NCI-H1436 treated with DMSO at 0.1 percent for 48 hours (cell line): ENCODE results near the gene SLC51A.
"Not testable (repeated sequence)": the region's sequence is repeated elsewhere in the genome, so short reads cannot be mapped to it uniquely, and the experiment has no call there.

Source experiments
- DNase-seq: peaks from one replicate; lab custom pipeline; 2025; lab: John Stamatoyannopoulos, UW

SLC51A gene

DNA sequence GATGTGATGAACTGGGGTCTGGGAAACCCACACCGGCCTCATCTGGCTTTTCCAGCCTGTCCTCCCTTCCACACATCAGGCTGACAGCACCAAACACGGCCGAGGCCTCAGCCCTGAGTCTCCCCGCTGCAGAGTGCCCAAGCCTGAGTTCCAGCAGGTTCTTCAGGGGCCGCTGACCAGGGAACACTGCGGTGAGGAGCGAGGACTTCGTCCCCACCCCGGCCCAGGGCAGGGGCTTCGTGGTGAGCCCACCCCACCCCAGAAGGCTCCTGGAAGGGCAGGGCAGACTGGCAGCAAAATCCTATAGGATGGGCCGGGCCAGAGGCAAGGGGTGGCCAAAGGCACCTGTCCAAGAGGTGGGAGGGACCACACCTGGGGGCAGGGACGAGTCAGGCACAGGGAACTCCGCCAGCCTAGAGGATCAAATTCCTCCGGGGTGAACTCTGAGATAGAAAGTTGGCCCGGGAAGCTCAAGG is at the start of gene SLC51A:
TSS of gene SLC51A (plus strand) at position 446 of the 476 bp plus-strand sequence. CDS start 179 bp downstream, outside the sequence.
- DNase-seq: no peak

GRCh38 chr3:196166741-196167140 is 49.6 kb upstream of the SLC51A start:
- DNase-seq: no peak

DNA sequence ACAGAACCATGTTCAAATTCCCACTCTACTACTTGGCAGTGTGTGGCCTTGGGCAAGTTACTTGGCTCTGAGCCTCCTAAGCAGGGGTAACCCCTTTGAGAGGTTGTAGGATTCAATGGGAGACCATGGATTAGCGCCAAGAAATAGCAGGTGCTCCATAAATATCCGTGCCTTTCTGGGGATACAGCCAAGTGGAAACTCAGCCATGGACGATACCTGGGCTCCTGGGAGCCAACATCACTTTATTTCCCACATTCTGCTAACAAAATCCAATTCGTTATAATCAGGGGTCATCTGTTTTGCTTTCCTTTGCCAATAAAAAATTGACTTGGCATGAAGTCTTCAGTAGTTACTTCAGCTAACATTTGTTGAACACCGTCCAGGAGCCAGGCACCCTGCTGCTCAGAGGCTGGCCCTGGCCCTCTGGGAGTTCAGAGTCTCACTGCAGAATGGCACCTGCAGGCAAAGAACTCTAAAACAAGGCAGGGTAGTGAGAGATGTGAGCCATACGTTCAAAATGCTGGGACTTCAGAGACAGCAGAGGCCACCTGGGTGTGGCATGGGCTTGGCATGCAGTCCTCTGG is 47.4 kb upstream of the SLC51A start:
- no peak for DNase-seq

DNA sequence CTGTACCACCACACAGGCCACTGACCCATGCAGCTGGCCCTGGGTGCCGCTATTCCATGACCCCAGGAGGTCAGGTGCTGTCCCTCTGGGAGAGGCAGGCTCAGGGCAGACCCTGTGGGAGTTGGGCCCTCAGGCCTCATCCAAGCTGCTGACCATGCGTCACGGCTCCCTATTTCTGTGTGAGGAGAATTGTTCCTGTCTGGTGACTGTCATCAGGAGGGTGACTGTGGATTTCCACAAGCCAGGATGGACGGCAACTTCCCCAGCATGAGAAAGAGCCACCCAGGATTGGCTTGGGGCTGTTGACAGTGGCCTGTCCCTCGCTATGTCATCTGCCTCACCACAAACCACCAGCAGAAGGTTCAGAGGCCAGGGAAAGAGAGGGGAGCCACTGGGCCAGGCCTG is 46.5 kb upstream of the SLC51A start:
- no peak for DNase-seq

DNA sequence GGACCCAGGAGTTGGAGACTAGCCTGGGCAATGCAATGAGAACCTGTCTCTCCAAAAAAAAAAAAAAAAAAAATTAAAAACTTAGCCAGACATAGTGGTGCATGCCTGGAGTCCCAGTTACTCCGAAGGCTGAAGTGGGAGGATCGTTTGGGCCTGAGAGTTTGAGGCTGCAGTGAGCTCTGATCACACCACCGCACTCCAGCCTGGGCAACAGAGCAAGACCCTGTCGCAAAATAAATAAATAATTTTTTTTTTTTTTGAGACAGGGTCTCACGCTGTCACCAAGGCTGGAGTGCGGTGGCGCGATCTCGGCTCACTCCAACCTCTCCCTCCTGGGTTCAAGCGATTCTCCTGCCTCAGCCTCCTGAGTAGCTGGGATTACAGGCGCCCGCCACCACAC is 46.0 kb upstream of the SLC51A start:
- not testable (repeated sequence) for DNase-seq

- DNase-seq: no peak
Observed at GRCh38 chr3:196174652-196175051, 41.7 kb upstream of the SLC51A start.

DNA sequence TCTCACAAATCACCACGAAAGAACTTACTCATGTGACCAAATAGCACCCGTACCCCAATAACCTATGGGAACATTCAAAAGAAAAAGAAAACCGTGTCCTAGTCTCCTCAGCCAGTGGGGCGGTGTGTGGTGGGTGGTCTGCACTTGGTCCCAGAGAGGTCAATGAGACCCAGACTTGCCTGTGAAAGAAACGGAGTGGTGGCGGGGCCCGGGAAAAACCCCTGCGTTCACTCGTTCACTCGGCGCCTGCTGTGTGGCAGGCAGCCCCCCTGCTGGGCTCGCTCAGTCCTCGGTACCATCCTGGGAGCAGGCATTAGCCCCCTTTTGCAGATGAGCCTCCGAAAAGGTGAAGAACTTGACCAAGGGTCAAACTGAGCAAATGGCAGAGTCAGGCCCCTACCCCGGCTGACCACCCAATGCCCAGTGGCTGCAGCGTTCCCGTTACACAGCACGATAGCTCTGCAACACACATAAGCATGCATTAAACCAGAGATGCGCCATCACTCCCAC is 41.2 kb upstream of the SLC51A start:
- no peak for DNase-seq

- DNase-seq: no peak
Observed at GRCh38 chr3:196175722-196176121, 40.6 kb upstream of the SLC51A start.

- no peak for DNase-seq
Observed at GRCh38 chr3:196177567-196177966, 38.8 kb upstream of the SLC51A start.

GRCh38 chr3:196177967-196178366 is 38.4 kb upstream of the SLC51A start:
- no peak for DNase-seq

DNA sequence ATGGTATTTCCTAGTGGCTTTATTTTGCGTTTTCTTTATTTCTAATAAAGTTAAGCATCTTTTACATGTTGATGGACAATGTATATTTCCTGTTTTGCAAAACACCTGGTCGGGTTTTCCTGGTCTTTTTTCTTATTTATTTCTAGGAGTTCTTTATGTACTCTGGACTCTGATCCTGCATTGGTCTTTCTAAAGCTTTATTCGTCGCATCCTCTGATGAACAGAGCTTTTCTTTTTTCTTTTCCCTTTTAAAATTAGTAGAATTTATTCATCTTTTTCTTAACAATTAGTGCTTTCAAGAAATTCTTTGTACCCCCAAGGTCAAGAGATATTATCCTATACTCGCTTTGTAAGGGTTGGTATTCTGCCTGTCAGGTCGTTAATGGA is 37.3 kb upstream of the SLC51A start:
- DNase-seq: no peak

GRCh38 chr3:196179380-196180308 is 36.7 kb upstream of the SLC51A start:
- peak; percentile 97 for DNase-seq

- no peak for DNase-seq
Observed at GRCh38 chr3:196180346-196180745, 36.0 kb upstream of the SLC51A start.

DNA sequence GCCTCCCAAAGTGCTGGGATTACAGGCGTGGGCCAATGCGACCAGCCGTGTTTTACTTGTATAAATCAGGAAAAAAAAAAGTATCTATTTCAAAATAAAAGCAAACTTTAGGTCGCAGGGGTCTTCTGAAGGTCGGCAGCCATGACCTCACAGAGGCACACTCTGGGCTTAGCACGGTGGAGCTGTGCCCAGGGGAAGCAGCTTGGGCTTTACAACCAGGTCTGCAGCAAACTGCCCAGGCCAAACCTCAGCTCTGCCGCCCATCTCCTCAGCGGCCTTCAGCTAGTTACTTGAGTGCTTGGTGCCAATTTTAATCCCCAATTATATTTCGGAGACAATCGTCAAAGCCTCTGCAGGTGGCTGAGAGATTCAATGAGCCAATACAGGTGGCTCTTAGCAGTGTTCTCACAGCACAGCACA is 35.2 kb upstream of the SLC51A start:
- peak; percentile 89 for DNase-seq

- not testable (repeated sequence) for DNase-seq
Observed at GRCh38 chr3:196184169-196184432, 32.2 kb upstream of the SLC51A start.

- no peak for DNase-seq
Observed at GRCh38 chr3:196184881-196185280, 31.5 kb upstream of the SLC51A start.

- peak; percentile 60 for DNase-seq
Observed at GRCh38 chr3:196186651-196187573, 29.4 kb upstream of the SLC51A start.

DNA sequence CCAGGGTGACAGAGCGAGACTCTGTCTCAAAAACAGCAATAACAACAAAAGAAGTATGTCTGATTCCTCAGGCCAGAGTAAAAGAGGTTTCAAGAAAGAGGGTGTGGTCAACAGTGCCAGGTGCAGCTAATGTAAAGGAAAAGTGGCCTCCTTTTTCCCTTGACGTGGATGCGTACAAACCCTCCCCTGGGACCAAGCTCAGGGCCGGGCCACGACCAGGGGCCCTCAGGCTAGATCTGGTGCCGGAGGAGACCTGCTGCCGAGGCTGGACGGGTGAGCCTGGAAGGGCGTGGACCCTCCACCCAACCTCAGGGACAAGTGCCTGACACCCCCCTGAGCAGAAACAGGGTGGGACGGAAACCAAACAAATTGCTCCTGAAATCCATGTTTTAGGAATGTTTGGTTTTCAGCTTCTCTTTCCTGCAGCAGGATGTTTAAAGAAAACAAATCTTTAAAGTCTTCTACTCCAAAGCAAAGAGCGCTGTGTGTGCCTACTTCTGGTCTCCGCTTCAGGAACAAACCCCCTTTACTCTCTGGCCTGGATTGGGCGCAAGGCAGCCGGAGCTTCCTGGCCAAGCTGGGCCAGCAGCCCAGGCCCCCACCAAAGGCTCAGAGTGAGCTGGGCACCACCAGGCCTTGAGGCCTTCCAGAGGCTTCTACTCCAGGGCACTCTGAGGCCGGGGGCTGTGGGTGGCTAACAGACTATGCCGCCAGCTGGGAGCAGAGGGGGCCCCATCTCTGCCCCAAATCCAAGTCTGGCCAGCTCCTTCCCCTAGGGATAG is 26.6 kb upstream of the SLC51A start:
- DNase-seq: no peak

GRCh38 chr3:196192036-196192523 is 24.3 kb upstream of the SLC51A start:
- DNase-seq: no peak

GRCh38 chr3:196192524-196193051 is 23.7 kb upstream of the SLC51A start:
- DNase-seq: no peak
